Measurements from ENCODE around the gene CYP19A1.

CYP19A1 gene

DNA sequence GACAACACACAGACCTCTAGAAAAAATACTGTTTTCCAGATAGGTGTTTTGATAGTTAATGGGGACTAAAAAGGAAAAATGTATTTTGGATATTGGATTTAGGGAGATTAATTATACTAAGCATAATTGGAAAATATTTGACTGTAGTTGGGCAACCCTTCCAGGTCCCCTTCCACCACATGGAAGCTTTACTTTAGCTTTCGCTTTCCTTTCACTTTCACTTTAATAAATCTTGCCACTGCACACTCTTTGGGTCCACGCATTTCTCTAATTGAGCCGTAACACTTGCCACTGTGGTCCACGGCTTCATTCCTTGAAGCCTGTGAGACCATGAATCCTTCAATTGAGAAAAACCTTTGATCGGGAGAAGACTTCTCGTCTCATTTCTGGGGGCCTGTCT lies 18.6 kb upstream of the CYP19A1 start:
- DNase-seq = no peak

DNA sequence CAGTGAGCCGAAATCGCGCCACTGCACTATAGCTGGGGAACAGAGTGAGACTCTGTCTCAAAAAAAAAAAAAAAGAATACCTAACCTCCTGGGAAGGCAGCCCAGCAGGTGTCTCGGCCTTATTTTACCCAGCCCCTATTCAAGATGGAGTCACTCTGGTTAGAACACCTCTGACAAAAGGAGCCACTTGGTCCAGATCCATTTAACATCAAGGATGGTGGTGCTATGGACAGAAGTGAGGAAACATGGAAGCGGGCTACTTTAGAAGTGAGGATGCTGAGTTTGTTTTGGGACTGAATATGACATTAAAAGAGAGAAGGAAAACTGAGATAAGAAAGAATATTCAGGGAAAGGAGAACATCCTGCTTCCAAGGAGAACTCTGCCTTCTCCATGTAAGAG lies 17.8 kb upstream of the CYP19A1 start:
- DNase-seq = no peak

DNA sequence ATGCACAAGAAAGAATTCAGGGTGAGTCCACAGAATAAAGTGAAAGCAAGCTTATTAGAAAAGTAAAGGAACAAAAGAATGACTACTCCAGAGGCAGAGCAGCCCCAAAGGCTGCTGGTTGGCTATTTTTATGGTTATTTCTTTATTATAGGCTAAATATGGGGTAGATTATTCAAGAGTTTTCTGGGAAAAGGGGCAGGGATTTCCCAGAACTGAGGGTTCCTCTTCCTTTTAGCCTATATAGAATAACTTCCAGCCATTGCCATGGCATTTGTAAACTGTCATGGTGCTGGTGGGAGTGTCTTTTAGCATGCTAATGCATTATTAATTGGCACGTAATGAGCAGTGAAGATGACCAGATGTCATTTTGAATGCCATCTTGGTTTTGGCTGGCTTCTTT lies 16.7 kb upstream of the CYP19A1 start:
- DNase-seq = no peak

DNA sequence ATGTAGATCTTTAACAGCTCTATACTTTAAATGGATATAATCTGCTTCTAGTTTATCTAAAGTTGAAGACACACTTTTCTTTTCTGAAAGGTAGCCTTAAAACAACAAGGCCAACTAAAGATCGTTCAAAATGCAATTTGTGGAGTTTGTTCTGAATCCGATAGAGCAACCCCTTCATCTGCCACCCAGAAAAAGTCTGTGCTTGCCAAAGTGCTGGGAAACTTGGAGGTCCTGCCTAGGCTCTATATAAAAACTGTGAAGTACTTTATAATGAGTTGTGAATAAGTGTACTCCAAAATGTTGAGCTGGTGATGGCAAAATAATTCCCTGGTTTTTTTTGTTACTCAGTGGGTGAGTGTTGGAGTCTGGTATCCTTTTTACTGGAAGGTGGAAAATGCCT lies 15.6 kb upstream of the CYP19A1 start:
- no peak for DNase-seq

DNA sequence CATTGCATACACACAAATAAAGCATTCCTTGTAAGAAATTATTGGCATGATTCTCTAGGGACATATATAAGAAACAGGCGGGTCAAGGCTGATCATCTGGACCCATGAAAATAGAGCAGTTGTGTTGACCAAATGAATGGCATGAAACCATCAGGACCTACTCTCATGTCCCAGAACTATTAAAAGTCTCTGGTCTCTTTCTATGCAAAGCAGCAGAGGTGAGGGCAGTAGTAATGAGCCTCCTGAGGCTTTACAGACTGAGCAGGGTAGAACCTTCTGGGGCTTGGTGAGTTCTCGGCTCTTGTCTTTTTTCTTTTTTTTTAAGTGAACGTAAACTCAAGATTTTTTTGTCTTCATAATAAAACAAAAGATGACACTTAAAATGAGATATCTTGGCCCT lies 12.3 kb upstream of the CYP19A1 start:
- DNase-seq = no peak

DNA sequence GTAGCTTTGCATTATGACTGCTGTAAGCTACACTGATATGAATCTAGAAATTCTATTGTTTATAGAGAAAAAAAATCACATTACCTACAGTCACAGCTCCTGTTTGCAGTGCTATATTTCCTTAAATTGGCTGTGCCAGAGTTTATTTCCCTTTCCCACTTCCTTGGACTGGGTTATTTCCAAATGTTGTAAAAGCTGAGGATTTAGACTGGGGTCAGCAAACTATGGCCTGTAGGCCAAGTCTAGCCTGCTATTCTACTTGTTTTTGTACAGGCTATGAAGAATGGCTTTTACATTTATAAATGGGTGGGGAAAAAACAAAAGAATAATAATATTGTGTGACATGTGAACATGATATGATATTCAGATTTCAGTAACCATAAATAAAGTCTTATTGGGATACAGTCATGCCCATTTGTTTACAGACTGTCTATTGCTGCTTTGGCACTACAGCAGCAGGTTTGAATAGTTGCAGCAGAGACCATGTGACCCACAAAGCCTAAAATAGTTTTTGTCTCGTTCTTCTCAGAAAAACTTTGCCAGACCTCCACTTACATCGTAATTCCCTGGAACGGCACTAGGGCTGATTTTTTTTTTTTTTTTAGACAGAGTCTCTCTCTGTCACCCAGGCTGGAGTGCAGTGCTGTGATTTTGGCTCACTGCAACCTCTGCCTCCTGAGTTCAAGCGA lies 10.9 kb upstream of the CYP19A1 start:
- no peak for DNase-seq

DNA sequence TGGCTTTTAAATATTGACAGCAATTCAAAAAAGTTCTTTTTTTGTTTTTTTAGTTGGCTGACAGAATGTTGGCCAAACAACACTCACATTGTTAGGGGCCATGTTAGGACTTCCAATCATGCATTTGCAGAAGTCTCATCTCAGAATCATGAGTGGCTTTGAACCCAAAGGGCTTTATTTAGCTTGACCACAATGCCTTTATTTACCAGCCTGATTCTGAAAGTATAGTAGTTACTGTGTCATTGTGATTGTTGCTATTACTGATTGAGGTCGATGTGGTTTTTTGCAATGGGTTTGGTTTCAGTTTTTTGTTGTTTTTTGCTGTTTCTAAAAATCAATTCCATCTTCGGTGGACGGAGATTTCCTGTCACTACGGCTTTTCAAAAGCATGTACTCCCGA lies 10.3 kb upstream of the CYP19A1 start:
- no peak for DNase-seq

DNA sequence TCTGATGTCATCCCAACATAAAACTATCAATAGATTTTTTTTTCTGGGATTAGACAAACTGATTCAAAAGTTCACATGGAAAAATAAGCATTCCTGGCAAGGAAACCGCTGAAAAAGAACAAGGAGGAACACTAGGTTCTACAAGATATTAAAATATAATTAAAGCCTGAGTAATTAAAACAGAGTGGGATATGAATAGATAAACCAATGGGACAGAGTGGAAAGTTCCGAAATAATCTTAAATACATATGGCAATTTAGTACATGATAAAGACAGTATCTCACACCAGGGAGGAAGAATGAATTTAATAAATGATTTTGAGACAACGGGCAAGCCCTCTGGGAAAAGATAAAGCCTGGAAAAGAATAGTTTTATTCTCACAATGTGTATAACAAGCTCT lies 7.7 kb upstream of the CYP19A1 start:
- no peak for DNase-seq

DNA sequence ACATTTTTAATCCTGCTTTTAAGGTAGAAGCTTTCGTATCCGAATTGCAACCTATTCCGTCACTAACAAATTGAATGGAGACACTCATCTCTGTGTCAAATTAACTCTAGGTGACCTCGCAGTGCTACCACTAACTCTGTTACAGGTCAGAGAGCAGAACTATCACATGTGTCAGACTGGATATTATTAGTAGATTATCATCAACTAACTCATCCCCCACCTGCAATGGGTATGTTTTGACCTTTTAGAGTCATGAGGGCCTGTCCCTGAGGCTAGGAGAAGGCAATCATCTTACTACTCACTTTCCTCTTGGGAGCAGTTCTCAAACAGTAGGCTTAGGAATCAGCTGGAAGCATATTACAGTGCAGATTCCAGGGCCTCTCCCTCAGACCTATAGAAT lies 5.1 kb upstream of the CYP19A1 start:
- DNase-seq = no peak

DNA sequence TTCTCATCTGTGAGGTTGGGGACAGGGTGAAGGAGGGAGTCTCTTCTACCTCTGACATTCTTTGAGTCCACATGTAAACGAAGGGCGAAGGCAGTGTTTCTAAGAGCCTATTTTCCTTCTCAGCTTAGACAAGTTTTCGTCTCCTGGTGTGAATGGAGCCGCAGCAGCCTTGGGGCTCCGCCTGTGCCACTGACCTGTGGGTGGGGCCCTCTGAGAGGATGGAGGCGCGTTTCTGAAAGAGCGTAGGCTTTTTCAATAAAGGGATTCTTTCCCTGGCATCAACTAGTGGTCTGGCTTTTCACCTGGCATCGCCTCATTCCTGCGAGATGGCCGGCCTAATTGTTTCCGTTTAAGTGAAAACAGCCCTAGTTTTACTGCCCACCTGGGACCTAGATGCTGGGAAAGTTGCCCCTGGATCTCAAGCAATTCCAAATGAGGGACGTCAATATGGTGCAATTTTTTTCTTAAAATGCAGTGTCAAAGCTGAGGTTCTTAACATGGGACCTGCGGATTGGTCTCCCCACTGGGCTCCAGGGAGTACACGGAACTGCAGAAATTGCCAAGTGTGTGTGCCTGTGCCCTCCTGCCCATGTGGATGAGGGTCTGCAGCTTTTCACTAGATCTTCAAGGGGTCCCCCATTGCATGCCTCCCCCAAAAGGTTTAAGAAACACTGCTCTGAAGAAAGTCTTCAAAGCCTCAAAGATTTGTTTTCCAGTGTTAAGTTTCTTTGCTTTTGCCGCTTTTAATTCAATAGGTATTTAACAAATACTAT lies 4.0 kb upstream of the CYP19A1 start:
- DNase-seq = no peak

DNA sequence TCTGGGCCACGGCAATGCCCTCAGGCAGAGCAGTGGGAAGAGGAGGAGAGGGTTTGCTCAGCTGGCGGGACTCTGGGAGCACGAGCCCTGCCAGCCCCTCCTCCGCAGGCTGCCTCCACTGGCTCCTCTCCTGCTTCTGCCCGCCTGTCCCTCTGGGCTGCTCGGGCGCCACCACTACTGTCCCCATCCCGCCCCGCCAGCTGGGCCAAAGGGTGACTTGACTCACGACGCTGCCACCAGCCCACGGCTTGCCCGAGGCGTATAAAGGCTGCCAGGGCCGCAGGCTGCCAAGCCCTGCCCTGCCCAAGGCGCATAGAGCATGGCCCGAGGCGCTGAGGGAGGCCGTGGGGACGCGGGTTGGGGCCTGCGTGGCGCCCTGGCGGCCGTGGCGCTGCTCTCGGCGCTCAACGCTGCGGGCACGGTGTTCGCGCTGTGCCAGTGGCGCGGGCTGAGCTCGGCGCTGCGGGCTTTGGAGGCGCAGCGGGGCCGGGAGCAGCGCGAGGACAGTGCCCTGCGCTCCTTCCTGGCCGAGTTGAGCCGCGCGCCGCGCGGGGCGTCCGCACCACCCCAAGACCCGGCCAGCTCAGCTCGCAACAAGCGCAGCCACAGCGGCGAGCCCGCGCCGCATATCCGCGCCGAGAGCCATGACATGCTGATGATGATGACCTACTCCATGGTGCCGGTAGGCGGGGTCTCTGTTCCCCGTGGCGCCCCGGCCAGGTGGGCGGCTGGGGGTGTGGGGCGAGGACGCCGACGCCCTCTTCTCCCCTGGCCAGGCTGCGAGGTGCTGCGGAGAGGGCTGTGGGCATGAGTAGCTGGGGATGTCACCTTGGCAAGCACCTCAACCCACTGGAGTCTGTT lies 3.2 kb upstream of the CYP19A1 start, which contains the start of gene GLDN:
GLDN (plus strand) TSS at position 290 of the 861 bp plus-strand sequence; CDS start at position 320, 30 bp downstream.
- no peak for DNase-seq

DNA sequence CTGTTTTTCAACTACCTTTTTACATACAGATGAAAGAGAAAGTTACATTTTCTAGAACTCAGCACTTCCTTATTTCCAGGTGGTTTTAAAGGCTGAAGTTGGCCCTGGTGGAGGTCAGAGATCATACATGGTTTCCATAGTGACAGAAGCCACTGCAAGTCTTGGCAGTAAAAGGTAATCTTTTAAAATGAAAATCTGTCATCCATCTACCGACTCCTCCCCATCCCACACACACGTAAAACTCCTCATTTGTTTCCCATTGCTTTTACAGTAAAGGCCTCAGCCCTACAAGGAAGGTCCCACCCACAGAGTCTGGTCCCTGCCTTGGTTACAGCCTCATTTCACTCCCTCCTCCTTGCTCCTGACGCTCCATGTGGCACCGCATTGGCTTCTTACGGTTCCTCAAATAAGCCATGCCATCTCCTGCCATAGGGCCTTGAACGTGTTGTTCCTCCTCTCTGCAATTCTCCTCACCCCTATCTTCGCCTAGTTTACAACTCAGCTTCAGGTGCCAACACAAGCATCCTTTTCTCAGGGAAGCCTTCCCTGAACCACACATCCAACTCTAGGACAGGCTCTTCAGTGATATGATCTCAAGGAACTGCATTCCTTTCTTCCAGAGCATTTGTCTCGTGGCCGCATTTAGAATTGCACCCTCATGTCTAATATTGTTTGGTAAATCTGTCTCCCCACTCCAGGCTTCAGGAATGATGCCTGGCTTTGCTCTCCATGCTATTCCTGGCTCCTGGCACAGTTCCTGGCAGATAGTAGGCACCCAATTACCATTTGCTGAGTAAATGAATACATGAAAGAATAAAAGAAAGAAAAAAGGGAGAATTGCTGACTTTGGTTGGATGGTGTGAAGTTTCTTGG lies 2.6 kb downstream of the CYP19A1 start:
- no peak for DNase-seq

DNA sequence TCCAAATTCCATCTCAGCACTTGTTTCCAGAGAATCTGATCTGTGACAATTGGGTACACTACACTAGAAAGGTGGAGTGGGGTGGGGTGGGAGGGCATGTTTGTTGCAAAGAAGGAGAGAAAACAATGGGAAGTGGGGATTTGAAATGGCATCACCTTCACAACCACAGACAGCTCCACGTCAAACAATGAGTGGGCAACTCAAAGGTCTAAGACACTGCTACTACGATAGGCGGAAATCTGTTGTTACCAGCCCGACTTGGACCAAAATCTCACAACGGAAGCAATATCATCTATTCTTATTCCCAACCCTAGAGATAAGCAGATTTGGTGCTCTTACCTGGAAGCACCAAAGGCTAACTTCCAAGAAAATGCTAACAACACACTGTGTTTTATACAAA lies 3.3 kb downstream of the CYP19A1 start:
- no peak for DNase-seq

DNA sequence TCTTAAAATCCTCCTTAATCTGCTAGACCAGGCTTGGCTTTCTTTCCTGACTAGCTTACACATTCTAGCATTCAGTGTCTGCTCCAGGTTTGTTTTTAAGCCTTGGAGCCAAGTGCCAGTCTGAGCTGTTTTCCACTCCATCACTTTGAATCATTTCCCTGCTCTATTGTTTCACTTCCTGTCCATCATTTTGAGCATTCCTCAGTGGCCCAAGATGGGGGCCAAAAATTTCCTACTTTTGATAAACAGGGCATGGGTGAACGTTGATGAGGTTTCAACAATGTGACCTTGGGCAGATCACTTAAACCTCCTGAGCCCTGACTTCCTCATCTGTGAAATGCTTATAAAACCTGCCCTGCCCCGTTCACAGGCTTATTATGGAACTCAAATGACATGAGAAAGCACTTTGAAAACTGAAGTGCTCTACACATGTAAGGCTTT lies 4.4 kb downstream of the CYP19A1 start:
- no peak for DNase-seq

DNA sequence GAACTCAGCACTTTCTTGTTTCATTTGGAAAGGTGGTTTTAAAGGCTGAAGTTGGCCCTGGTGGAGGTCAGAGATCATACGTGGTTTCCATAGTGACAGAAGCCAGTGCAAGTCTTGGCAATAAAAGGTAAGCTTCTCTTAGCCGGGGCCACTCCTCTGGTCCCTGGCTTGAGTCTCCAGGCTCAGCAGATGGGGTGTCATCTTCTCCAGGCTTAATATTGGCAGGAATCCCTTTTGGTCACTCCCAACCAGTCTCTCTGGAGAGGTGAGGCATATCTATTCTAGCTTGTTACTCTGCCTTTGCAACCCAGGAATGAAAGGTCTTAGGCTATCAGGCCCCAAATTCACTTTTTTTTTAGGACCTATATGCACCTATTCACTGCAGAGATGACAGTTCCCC lies 4.8 kb downstream of the CYP19A1 start:
- DNase-seq = no peak

DNA sequence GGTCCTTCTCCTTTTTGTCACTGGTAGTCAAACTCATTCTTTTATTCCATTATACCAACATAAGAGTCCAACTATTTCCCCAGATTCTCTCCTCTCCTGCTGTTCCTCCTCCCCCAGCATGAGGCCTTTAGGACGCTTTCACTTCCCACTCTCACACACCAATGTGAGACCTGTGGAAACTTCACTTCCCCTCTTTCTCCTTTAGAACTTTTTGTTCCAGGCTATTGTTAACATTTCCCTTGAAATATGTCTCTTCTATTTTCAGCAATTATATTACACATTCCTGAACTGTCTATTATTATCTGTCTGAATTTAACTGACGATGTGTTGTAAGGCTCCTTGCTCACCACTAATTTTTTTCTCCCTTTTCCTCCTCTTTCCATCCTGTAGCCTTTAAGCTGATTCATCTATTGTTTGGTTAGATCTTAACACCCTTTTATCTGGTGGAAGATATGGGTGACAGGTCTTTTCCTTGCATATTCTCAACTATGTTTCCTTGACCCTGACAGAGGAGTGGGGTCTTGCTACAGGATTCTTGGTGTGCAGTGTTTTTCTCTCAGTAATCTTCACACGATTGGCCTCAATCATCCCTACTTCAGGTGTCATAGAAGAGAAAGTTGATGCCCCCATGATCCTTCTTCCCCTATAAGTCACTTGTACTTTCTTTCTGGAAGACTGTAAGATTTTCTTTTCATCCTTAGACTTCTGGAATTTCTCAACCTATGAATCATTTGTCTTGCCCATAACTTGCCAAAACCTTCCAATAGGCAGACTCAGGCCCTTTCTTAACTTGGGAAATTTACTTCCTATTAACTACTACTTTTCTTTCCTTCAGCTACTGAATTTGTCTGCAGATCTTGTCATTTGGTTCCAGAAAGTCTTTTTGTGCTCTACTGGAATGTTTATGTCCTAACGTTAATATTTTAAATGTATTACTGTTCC lies 5.9 kb downstream of the CYP19A1 start:
- DNase-seq = peak; percentile 1

DNA sequence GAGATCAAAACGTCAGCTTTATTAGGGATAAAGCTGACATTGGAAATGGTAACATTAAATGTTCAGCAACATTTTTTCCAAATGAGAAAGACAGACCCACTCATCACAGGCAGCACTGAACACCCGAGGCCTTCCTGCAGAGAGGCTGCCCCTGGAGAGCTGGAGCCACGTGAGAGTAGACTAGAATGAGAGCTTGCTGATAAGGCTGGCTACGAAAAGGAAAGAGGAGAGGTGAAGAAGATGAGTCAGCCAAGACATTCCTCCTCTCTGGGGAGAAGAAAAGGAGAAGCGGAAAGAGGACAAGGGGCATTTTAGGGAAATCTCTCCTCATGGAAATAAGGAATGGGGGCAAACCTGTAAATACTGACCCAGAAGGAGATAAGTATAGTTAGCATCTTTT lies 7.3 kb downstream of the CYP19A1 start:
- DNase-seq = no peak

DNA sequence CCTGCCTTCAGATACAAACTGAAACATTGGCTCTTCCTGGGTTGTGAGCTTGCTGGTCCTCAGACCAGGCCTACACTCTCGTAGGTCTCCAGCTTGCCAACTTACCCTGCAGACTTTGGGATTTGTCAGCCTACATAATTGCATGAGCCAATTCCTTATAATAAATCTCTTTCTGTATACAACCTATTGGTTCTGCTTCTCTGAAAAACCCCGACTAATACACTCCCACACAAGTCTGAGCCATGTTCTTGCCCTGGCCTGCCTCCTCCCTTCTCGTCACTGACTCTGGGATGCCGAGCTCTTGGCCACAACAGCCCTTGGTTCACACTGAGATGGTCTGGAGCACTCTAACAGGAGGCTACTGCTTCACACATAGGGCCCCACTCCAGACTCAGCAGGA lies 9.5 kb downstream of the CYP19A1 start:
- no peak for DNase-seq

DNA sequence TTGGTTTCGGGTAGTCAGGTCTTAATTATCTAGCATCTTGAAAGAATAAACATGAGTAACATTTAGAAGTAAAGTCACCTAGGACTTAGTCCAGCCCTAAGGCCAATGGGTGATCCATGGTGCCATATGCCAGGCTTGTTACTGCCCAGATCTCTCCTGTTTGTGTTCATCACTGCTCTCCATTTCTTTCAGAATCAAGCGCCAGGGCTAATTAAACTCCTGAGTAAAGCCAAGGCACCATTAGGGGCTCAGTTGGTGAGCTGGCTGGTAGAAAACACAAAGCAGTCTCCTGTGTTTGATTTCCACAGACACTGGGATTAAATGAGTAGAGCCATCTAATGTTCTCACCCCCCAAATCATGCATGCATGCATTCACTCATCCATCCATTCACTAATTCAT lies 11.3 kb downstream of the CYP19A1 start:
- no peak for DNase-seq

DNA sequence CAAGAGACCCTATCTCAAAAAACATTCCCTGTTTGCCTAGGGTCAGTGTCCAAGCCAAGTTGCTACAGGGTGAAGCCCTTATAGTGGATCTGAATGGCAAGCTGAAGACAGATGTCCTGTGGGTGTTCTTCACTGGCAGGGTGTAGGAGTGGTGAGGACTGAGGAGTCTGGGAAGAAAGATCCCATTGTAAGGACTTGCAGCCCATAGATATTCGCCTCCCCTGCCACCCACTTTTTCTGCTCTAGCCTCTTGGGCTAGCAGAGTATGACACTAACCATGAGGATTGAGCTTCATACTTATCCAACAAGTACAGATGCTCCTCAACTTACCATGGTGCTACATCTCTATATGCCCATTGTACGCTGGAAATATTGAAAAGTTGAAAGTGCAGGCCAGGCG lies 13.2 kb downstream of the CYP19A1 start:
- DNase-seq = no peak

DNA sequence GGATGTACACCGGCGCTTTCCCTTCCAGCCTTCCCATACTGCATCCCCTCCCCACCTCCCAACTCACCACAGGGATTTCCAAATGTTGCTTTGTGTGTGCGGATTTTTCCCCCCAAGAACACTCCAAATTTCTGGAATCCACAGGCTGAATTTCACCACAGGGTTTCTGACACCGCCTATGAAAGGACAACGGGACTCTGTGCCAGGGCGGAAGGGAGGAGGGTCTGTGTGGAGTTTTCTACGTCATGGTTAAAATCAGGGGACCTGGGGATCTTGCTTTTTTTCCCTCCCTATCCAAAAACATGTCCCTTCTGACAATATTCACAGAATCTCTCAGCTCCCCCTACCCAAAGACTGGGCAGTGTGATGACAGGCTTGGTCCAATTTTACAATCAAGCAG lies 14.6 kb downstream of the CYP19A1 start:
- DNase-seq = no peak
